ENCODE data around the gene OR1I1.

DNA sequence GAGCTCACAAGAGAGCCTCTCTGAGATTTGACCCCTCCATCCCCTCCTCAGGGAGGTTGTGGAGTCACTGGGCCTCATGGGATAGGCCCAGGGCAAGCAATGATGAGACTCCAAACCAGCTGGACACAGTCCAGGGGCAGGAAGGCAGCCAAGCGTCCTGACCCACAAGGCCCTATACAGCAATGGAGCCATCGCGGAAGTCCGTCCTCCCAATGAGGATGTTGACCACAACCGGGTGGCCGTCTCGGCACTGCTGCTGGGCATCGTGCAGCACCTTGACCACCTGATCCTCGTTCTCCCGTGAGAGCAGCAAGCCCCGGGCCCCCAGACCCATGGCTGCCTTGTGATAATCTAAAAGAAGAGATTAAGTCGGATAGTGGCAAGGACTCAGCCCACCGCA is 33.1 kb downstream of the OR1I1 start:
- TF ChIP-seq, protein P1, sequence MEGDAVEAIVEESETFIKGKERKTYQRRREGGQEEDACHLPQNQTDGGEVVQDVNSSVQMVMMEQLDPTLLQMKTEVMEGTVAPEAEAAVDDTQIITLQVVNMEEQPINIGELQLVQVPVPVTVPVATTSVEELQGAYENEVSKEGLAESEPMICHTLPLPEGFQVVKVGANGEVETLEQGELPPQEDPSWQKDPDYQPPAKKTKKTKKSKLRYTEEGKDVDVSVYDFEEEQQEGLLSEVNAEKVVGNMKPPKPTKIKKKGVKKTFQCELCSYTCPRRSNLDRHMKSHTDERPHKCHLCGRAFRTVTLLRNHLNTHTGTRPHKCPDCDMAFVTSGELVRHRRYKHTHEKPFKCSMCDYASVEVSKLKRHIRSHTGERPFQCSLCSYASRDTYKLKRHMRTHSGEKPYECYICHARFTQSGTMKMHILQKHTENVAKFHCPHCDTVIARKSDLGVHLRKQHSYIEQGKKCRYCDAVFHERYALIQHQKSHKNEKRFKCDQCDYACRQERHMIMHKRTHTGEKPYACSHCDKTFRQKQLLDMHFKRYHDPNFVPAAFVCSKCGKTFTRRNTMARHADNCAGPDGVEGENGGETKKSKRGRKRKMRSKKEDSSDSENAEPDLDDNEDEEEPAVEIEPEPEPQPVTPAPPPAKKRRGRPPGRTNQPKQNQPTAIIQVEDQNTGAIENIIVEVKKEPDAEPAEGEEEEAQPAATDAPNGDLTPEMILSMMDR (IDR thresholded peaks at IDR 0.05): no peak
- no peak for TF ChIP-seq ZFX (IDR thresholded peaks at IDR 0.05; ENCODE audit: borderline replicate concordance)
